Measurements from ENCODE around the gene EDAR.

The EDAR gene

DNA sequence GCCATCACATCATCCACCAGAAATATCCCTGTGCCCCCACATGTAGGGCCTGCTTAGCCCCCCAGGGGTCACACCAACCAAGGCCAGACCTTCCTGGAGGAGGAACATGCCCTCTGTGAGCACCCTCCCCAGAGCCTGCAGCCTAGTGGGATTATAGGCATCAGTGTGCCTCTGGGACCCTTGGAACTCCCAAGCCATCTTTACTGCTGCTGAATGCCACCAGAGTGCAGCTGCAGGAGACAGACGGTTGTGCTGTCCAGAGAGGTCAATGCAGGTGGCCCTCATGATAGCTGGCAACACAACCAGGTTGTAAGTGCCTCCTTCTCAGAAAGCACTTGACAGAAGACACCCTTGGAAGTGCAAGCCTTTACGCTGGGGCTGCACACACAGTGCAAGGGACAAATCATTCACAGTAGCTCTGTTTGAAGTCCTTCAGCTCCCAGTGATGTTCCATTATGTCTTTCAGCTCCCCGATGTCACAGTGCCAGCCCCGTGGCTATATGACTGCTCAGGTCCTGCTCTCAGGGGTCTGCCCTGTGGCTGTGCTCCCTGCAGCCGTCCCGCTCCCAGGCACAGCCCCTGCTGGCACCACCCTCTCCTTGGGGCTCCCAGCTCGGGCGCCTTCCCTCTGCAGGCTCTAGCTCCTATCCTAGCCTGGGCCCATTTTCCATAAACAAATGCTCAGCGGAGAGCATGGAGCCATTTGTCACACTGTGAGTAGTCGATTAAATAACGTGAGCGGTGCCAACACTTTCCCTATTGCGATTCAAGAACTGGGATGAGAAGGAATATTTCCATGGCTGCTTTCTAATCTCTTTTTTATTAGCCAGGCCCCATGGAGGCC lies 65.1 kb downstream of the EDAR start:
- no peak for DNase-seq

DNA sequence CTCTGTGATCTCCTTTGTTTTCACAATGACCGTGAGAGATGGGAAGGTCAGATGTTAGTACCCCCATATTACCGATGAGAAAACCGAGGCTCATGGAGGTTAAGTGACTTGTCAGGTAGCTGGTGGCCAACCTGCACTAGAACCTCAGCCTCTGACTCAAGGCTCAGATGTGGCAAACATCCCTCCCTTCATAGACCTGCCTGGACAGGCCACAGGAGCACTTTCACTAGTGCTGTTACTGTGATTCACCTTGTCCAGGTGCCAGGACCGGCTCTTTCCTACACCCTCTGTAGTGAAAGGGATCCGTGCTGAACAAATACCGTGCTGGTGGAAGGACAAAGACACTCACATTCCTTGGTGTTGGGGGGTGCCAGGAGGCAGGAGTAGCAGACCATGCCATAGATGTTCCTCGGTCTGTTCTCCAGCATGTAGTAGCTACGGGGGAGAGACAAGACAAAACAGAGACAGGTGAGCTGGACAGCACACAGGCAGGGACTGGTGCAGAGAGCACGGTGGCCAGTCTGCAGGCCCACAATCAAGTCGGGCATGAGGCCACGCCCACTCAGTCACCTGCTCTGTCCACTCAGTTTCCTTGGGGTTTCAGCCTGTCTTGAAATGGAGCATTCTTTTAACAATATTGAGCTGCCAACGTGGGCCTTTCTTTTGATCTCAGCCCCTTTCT lies 65.9 kb downstream of the EDAR start:
- no peak for DNase-seq

DNA sequence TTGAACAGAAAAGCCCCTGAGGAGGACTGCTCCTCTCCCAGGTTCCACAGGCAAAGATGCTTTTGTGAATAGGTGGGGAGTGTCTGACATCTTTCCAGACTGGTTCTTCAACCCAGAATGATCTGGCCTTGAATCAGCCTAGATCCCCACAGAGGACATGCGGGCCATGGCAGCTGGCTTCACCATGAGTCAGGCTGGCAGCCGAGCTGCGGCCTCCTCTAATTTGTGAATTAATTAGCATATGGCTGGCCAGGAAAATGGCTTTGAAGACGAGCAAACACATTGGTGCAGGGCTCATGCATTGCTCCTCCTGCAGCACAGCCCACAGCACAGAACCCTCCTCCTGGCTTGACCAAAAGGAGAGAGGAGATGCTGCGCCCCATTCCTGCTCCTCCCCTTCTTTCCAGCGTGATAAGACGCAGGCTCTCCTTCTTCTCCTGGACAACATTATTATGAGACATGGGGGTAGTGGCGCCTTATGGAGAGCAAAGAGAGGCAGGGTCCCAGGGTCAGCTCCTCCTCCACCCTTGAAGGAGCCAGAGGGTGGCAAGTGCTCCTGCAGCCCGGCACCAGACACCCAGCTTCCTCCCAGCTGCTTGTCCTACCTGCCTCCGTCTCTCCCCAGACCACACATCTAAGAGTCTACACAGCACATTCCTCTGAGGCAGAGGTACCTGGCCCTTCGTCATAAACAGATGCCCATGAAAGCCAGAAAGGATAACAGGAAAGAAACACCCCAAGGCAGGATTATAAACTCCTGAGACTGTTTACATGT lies 66.7 kb downstream of the EDAR start:
- no peak for DNase-seq

DNA sequence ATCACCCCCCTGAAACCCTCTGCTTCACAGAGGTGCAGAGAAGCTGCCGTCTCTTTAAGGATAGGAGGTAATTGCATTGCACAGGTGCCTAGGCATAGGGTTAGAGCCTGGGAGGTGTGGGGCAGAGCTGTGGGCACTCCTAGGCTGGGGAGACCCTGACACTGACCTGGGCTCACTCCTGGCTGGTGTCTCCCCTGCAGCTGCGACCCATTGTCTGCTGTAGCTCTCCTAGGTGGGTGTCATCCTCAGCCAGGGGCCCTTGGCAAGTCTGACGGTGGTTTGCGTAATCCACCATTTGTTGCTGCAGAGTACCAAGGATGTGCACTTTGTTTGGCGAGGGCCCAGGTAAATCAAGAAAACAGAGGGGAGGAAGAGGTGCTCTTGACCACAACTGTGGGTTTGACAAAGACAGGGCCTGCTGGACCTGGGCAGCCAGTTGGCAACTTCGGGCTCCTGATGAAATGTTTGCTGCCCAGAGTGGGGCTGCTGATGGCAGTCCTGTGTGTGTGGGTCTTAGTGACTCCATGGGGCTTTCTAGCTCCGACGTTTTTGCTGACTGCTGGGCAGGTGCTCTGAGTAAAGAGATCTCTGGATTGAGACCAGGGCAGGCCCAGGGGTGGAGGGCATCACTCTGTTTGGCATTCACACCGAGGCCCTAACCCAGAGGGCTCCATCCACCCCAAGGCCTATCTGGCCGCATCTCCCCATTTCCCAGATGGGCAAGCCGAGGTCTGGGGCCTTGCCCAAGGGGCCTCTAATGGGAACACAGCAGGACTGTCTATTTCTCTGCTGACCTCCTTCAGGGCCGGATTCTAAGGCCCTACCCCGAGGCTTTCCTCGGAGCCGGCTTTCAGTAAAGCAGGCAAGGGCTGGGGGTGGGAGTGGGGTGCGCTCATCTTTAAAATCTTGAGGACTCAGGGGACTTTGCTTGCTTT lies 67.7 kb downstream of the EDAR start:
- DNase-seq, result no peak

DNA sequence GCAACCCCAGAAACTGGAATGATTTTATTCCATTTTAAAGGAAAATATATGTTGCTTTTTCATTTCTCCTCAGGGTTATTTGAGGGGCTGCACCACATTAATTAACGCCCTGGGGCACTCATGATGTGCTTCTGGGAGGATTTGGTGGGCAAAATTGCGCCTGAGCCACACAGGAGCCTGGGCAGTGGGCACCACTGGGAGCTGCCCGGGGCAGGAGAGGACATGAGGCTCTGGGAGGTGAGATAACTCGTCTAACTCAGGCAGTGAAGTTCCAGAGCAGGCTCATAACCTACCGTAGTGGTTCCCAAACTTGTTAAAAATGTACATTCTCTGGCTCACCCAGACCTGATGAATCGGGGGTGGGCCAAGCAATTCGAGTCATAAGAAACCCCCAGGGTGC lies 68.3 kb downstream of the EDAR start:
- DNase-seq, result no peak

DNA sequence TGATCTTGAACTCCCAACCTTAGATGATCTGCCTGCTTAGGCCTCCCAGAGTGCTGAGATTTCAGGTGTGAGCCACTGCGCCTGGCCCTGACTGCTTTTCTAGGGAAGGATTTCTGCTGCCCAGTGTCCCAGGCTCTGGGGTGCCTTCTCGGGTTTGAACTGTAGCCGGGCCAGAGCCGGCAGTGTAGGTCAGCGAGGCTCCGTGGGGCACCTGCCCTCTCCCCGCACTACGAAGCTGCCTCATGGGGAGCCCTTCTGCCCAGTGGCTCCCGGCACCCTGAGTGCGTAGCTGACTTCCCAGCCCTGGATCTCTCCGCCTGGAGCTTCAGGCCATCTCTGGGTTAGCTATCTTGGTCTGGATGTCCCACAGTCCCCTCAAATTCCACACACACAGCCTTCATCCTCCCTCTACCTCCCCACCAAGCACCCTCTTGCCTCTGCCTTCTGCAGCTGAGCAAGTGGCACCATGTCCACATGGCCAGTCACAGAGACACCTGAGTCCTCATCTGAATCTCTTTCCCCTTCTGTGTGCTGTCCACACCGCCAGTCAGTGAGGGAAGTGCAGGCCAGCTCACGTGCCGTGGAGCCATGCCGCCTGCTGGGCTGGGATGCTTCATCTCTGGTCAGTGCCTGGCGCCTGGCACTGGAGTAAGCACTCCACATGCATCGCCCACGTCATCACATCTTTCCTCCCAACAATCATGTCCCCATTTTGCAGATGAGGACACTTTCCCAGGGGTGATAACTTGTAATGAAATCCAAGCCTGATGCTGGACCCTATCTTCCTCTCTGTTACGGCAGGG lies 69.2 kb downstream of the EDAR start:
- DNase-seq, result no peak

DNA sequence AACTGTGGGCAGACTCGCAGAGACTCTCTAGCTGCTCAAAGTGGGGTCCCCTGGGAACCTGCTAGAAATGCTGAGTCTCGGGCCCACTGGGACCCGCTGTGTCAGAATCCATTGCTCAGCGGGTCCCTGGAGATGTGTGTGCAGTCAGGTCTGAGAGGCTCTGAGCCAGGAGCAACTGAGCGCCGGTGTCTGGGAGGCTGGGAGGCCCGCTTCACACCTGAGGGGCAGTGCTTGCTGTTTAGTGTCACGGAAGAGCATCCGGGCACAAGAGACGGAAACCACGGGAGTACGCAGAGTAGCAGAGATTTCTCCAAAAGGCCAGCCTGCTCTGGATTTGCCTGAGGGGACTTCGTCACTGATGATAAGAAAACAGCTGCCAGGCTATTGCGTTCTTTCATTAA lies 70.1 kb downstream of the EDAR start:
- no peak for DNase-seq

DNA sequence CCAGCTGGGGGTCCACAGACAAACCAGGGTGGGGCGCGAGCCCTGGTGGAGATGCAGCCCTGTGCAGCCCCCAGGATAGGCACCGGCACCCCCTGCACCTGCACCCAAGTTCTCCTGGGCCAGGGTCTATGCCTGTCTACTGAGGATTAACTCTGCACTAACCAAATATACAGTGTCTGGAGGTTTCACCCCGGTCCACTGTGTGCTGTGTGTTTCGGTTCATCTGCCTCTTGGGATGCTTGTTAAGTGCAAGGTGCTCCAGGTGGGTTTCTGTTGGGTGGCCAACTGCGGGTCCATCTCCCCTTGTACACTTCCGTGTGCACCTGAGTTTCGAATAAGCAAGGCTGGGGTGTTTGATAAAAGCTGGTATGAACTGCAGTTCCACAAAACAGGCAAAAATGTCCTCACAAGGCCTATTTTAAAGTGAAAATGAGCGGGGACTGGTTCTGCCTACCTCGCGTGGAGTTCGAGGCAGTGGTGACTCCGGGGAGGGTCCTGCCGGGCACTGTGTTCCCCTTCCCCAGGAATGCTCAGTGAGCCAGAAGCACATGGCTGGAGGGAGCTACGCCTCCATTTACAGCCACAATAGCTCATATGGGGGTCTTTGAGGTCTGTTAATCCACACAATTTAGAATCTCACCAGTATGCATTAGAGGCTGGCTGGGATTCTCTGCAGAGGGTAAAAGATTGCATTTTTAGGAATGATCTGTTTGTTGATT lies 70.7 kb downstream of the EDAR start:
- DNase-seq, result no peak

DNA sequence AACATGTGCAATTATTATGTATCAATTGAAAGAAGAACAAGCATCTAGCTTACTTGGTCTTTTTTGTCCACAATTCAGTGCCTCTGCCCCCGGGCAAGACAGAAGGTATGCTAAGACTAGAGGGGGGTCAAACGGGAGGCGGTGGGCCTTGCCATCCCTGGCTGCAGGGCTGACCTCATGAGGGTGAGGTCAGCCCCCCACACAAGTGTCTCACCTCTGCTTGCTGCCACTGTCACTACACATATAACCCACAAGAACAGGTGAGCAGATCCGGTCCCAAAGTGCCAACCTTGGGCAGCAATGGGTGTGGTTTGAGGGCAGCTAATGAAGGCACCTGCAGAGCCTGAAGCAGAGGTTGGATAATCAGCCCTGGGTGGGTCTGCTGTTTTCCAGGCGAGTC lies 71.5 kb downstream of the EDAR start:
- no peak for DNase-seq

DNA sequence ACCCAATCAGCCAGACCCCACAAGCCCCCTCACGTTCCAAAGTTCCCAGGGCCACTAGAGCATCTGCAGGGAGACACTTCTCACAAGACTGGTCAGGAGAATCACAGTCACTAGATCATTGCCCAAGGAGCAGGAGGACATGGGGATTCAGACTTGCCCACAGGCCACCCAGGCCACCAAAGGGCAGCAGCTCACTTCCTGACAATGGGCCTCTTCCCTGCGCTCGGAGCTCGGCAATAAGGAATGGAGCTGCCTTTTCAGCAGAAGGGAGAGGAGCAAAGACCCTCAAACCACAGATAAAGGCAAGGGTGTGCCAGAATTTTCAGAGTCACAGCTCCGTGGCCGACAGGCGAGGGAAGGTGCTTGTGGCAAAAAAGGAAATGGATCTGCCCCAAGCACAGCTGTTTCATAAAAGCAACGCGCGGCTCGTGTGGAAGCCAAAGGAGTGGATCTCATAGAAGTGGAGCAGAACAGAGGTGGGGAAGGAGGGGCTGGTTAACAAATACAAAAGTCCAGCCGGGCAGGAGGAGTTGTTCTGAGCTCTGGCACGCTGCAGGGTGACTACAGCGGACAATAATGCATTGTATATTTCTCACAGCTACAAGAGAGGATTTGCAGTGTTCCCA lies 72.1 kb downstream of the EDAR start:
- DNase-seq, result no peak

DNA sequence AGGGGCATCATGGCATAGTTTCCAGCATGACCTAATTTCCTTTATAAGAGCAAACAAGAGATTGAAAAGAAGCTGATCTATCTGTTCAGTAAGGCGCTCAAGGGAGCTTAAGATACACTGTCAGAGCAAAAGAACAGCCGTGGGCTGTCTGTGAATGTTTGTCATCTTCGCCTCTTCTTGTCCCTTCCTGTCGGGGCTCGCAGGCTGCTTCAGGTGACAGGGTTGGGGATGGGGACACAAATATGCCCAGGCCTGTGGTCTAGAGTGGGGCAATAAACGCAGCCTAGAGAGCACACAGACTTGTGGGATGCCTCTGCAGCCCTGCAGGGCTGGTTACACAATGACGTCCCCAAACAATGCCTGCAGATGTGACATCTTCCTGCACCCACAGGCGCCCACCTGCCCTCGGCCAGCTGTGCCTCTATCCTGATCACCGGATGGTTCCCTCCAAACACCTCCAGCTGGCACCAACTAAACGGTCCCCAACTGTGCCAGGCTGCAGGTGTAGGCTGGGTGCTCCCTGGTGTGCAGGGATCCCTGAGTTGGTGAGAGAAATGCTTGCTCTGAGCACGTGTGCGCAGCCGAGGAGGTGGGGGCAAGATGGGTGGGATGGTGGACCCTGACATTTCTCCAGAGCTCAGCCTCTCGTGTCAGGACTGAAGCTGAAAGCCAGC lies 72.8 kb downstream of the EDAR start:
- DNase-seq, result no peak

DNA sequence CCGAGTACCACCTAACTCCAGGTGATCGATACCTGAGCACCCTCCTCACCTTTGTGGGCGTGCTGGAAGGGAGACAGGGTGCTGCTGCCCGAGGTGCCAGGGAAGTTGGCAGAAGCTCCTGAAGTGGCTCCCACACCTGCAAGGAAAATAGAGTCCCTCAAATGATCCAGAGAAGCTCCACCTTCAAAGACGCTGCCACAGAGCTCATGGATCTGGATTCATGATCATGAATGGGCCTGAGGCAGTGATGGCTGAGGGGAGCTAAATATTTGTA lies 76.5 kb downstream of the EDAR start:
- no peak for DNase-seq

DNA sequence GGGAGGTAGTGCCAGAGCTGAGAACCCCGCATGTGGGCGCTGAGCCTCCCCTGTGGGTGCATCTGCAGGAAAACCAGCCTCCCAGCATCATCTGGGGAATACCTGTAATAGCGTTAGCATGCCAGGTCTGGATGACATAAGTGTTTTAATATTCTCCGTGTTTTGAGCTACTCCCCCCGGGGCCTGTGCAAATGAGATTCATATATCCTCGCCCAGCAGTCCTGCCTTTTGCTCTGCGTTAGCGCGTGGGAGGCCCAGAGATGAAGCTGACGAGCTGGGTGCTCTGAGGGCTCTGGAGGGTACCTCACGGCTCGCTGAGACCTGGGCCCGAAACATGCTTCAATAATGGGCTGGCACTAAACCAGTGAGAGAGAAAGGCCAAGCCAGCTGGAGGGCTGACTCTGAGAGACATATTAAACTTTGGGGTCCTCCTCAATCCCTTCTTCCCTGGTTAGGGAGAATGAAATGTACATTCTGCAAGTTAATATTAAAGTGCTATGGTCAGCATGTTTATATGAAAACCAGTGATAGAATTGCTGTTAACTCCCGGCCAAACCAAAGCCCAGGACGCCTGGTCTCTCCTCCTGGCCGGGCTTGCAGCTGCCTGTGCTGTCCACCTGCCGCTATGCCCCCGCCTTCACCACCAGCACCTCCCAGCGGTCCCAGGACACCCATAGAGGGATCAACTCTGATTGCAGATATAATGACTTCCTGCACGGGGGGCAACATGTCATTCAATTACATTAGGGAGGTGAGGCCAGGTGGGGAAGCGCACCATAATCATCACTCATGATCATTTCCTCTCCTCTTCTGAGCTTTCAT lies 77.0 kb downstream of the EDAR start:
- no peak for DNase-seq

DNA sequence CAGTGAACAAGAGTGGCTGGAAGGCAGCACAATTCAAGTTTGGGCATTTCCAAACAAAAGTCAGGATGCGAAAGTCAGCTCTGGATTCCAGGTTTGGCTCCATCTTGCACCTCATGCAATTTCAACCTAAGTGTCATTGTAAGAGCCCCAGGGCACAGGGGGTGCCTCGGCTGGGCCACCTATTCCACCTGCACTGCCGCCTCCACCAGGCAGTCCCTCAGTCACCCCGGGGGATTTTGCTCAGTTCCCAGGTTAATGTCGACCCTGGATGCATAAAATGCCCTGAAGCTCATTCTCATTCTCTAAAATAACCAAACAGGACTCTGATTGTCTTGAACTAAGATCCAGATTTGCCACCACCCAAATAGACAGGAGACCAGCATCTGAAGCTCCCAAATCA lies 77.6 kb downstream of the EDAR start:
- no peak for DNase-seq

DNA sequence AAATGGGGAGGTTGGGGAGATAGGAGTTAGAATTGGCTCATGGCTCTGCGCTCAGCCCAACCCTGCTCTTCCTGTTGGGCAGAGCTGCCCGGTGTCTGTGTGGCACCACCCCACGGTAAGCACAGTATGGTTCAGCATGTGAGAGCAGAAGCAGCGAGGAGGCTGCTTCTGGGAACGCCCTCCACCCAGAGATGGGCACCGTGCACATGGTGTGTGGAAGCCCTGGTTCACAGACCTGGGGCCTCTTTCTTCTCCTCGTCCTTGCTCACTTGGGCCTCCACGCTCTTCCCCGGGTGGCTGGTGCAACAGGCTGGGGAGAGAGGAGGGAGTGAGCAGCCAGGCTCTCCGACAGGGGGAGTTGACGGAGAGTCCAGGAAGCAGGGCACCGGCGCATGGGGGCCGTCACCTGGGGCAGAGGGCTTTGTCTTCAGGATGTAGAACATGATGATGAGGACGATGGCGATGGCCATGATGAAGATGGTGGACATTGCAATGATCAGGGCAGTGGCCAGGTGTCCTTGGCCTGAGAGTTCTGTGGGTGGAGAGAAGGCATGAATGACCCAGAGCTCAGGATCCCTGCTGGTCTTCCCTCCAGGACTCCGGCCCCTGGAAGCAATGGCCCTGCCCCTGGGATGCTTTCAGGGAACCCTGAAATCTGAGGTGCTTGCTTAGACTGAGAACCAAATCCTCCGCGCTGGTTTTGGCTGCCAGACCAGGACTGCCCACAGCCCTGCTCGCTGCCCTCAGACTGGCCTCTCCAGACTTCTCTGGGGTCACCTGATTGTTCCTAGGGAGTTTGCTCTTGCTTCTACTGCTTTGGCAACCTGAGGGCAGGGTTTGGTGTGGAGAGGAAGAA lies 78.3 kb downstream of the EDAR start:
- no peak for DNase-seq

DNA sequence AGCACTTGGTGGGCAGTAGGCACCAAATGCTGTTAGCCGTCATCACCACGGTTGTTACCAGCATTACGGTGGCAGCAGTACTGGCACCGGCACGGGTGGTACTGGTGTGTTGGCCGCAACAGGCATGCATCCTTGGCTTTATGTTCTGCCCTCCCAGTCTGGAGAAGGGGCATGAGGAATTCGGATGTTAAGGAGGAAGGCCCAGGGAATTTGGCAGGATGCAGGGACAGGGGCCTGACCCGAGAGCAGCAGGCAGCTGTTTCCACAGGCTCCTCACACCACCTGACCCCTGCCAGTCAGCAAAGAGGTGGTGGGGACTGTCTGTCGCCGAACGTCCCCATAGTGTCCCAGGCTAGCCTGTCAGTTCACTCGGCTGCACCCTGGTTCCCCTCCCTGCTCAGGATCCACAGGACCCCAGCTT lies 79.0 kb downstream of the EDAR start:
- DNase-seq, result no peak

DNA sequence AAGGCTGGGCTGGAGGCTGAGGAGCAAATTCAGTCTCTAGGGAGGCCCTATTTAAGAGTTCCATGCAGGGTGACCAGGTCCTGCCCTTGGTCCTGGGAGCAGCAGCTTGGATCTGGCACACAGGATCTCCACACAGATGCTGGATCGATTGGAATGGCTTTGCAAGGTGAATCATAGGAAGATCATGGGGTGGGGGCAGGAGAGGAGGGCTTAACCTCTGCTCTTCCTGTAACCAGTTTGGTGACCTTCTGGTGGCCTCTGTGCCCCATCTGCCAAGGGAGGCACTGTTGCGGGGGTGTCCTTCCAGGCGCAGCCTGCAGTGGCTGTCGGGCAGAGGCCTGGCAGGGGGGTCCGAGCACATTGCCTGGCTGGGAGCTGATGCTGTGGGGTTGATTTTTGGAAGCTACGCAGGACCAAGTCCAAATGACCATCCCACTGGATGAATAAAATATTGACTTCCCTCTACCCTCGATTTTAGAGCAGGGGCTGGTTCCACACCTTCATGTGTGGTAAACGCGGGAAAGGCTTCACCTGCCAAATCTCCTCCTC lies 79.7 kb downstream of the EDAR start:
- DNase-seq, result no peak

DNA sequence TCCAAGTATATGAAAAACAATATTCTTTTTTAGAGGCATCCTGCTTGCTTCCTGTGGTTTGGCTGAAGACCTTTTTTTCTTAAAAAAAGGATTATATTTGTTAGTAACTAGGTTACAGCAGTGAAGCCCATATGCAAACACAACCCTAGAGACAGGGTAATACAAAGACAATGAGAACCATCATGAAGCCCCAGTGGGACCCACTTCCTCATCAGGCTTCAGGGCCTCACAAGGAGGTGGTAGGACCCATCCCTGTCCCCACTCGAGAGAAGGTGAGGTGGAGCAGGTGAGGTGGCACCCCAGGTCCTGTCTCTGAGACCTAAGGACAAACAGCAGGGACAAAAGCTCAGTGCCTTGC lies 80.3 kb downstream of the EDAR start:
- DNase-seq, result no peak
